C4-2B (cell line): ENCODE results near the gene STX8.

Source experiments
- CTCF ChIP-seq: fragments of 450-650 bp; conservative IDR thresholded peaks from 2 replicates; pipeline ENCODE4 v1.5.1; 2017; ENCODE audit warnings: mild to moderate bottlenecking
- ZFX ChIP-seq: fragments of 450-650 bp; IDR thresholded peaks from 2 replicates; pipeline ENCODE4 v1.6.1; 2017

DNA sequence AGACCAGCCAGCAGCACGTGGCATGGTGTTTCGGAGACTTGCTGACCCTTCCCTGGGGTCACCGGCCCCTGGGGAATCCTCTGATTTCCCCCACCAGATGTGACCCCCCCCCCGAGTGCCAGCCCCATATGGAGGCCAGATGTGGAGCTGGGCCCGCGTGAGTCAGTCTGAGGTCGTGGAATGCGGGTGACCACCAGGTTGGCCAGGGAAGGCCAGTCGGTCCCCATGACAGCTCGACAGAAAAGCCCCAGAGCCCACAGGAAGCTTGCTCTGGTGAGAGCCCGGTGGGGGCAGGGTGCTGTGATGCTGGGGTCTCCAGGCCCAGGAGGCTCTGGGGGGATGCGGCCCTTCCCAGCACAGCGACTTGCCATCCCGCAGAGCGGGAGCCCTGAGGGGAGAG lies 345.3 kb downstream of the STX8 start:
- TF ChIP-seq CTCF (no peak), ZFX (no peak)
